Activated T-helper 2 cell treated with anti-CD3 and anti-CD28 coated beads, Interferon-gamma antibody, Interleukin-2, Interleukin-4, amounts not matched to agents 10 μg/mL and 5 μg/mL and 100 μg/mL, durations not matched to agents 14 hours and 24 hours and 36 hours (primary cell): ENCODE measurements around the gene C1orf74. TPM values are rescaled to one million over a fixed set of nuclear protein-coding genes. Genes with fewer than 3 reads are reported as not detected.
A peak's percentile ranks its signal among the peaks of the same experiment; 100 is the strongest.
"Not testable (repeated sequence)": the region's sequence is repeated elsewhere in the genome, so short reads cannot be mapped to it uniquely, and the experiment has no call there.

ENCODE experiments used
- DNase-seq: peaks from one replicate; pipeline ENCODE4 v3.0.0; 2021; ENCODE audit warnings: low spot score
- H3K27ac Mint-ChIP-seq: one replicate; pipeline ENCODE4 v1.8.0; 2021; ENCODE audit warnings: mixed read lengths
- H3K27me3 Mint-ChIP-seq: one replicate; pipeline ENCODE4 v1.8.0; 2021; ENCODE audit warnings: low read depth, mixed read lengths
- H3K36me3 Mint-ChIP-seq: one replicate; pipeline ENCODE4 v1.8.0; 2021; ENCODE audit warnings: low read depth, mixed read lengths
- H3K4me1 Mint-ChIP-seq: one replicate; pipeline ENCODE4 v1.8.0; 2021; ENCODE audit warnings: low read depth, mixed read lengths
- H3K4me3 Mint-ChIP-seq: one replicate; pipeline ENCODE4 v1.8.0; 2021; ENCODE audit warnings: low read depth, mild to moderate bottlenecking, moderate library complexity, mixed read lengths
- H3K9me3 Mint-ChIP-seq: one replicate; pipeline ENCODE4 v1.8.0; 2021; ENCODE audit warnings: mixed read lengths
- intact Hi-C: fragments of 100-400 bp; cut with micrococcal nuclease; formaldehyde crosslinking; loops from one replicate; pipeline ENCODE4 v1.15.1; 2023
- total RNA-seq: library from RNA; stranded (reverse); gene quantifications from 2 replicates; pipeline ENCODE4 v1.2.3, GENCODE V29; 2022

Gene C1orf74
- total RNA-seq, 1 donor from 2014 or later = 3.0 TPM

GRCh38 chr1:209800984-209801834, 16.9 kb upstream of the C1orf74 start:
- Mint-ChIP-seq H3K36me3 (no peaks in the 10 kb centered on the region), H3K4me1 (peaks cover 8% of the 10 kb centered on the region), H3K27me3 (peaks cover 12% of the 10 kb centered on the region), H3K4me3 (no peak overlapping the region), H3K9me3 (no peaks in the 10 kb centered on the region), H3K27ac (no peak overlapping the region)
- no peak for DNase-seq
- intact Hi-C loops = no loop called here

- DNase-seq = no peak
- peaks cover 5% of the 10 kb centered on the region for H3K4me1 Mint-ChIP-seq
- no peak overlapping the region for H3K4me3 Mint-ChIP-seq
- no peak overlapping the region for H3K27ac Mint-ChIP-seq
- peaks cover 17% of the 10 kb centered on the region for H3K27me3 Mint-ChIP-seq
- H3K36me3 Mint-ChIP-seq = no peaks in the 10 kb centered on the region
- no peaks in the 10 kb centered on the region for H3K9me3 Mint-ChIP-seq
- intact Hi-C loops = no loop called here
These were observed 13.8 kb upstream of the C1orf74 start for GRCh38 chr1:209797978-209798639.

DNA sequence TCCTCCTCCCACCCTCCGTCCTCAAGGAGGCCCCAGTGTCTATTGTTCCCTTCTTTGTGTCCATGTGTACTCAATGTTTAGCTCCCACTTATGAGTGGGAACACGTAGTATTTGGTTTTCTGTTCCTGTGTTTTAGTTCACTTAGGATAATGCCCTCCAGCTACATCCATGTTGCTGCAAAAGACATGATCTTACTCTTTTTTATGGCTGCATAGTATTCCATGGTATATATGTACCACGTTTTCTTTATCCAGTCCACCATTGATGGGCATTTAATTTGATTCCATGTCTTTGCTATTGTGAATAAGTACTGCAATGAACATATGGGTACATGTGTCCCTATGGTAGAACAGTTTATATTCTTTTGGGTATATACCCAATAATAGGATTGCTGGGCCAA, 9.4 kb upstream of the C1orf74 start:
- intact Hi-C loops, DNase-seq, H3K9me3 Mint-ChIP-seq, H3K4me3 Mint-ChIP-seq, H3K36me3 Mint-ChIP-seq, H3K27ac Mint-ChIP-seq: not testable (repeated sequence)
- peaks cover 15% of the 10 kb centered on the region for H3K27me3 Mint-ChIP-seq
- peaks cover 17% of the 10 kb centered on the region for H3K4me1 Mint-ChIP-seq

GRCh38 chr1:209791920-209792319, 7.6 kb upstream of the C1orf74 start:
- Mint-ChIP-seq H3K4me1 (peaks cover 22% of the 10 kb centered on the region), H3K4me3 (no peak overlapping the region), H3K36me3 (no peaks in the 10 kb centered on the region), H3K27me3 (peaks cover 13% of the 10 kb centered on the region), H3K9me3 (no peaks in the 10 kb centered on the region), H3K27ac (no peak overlapping the region)
- no peak for DNase-seq
- intact Hi-C loops = no loop called here

- no peak for DNase-seq
- Mint-ChIP-seq H3K9me3 (no peaks in the 10 kb centered on the region), H3K27ac (no peak overlapping the region), H3K27me3 (peaks cover 13% of the 10 kb centered on the region), H3K36me3 (no peaks in the 10 kb centered on the region), H3K4me1 (peaks cover 29% of the 10 kb centered on the region), H3K4me3 (no peak overlapping the region)
- intact Hi-C loops = no loop called here
These were observed 6.2 kb upstream of the C1orf74 start for GRCh38 chr1:209790286-209791193.

GRCh38 chr1:209789245-209789644, 4.9 kb upstream of the C1orf74 start:
- Mint-ChIP-seq H3K9me3 (no peaks in the 10 kb centered on the region), H3K27ac (no peak overlapping the region), H3K4me1 (peaks cover 37% of the 10 kb centered on the region), H3K36me3 (peaks cover 7% of the 10 kb centered on the region), H3K4me3 (no peak overlapping the region), H3K27me3 (peaks cover 7% of the 10 kb centered on the region)
- intact Hi-C loops = no loop called here
- DNase-seq = no peak

GRCh38 chr1:209787551-209787950, 3.2 kb upstream of the C1orf74 start:
- Mint-ChIP-seq H3K27ac (no peak overlapping the region), H3K4me1 (peaks cover 50% of the 10 kb centered on the region), H3K9me3 (no peaks in the 10 kb centered on the region), H3K36me3 (peaks cover 15% of the 10 kb centered on the region), H3K4me3 (no peak overlapping the region), H3K27me3 (no peaks in the 10 kb centered on the region)
- DNase-seq = no peak
- intact Hi-C loops = no loop called here

- H3K27me3 Mint-ChIP-seq = no peaks in the 10 kb centered on the region
- H3K36me3 Mint-ChIP-seq = peaks cover 25% of the 10 kb centered on the region
- H3K4me1 Mint-ChIP-seq = peaks cover 52% of the 10 kb centered on the region
- no peak for DNase-seq
- intact Hi-C loops = no loop called here
- H3K27ac Mint-ChIP-seq = no peak overlapping the region
- no peaks in the 10 kb centered on the region for H3K9me3 Mint-ChIP-seq
- H3K4me3 Mint-ChIP-seq = no peak overlapping the region
These were observed 1.8 kb upstream of the C1orf74 start for GRCh38 chr1:209786146-209786545.

DNA sequence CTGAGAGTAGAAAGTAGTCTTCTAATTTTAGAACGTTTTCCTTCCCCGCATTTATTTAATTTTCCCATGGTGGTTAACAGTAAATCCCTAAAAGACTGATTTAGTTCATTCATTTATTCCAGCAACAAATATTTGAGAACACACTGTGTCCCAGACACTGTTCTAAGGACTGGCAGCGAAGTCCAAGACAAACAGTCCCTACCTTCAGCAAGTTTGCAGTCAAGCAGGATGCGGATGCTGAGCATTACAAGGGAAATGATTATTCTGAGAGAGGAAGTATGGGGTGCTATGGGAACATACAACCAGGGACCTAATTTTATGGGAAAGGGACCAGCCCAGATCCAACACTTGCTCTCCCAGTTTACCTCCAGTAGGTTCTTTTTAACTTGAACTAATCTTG, 1.2 kb upstream of the C1orf74 start:
- no peak for DNase-seq
- H3K36me3 Mint-ChIP-seq = peaks cover 27% of the 10 kb centered on the region
- no peaks in the 10 kb centered on the region for H3K27me3 Mint-ChIP-seq
- H3K4me3 Mint-ChIP-seq = no peak overlapping the region
- no peaks in the 10 kb centered on the region for H3K9me3 Mint-ChIP-seq
- peak overlapping the region; percentile 24 for H3K27ac Mint-ChIP-seq
- peaks cover 52% of the 10 kb centered on the region for H3K4me1 Mint-ChIP-seq
- intact Hi-C loops = no loop called here

GRCh38 chr1:209783386-209783785, 973 bp downstream of the C1orf74 start:
- DNase-seq = no peak
- H3K4me3 Mint-ChIP-seq = peak overlapping the region; percentile 87
- H3K27ac Mint-ChIP-seq = peak overlapping the region; percentile 92
- H3K9me3 Mint-ChIP-seq = no peaks in the 10 kb centered on the region
- intact Hi-C loops = no loop called here
- peaks cover 49% of the 10 kb centered on the region for H3K36me3 Mint-ChIP-seq
- peaks cover 44% of the 10 kb centered on the region for H3K4me1 Mint-ChIP-seq
- H3K27me3 Mint-ChIP-seq = no peaks in the 10 kb centered on the region

DNA sequence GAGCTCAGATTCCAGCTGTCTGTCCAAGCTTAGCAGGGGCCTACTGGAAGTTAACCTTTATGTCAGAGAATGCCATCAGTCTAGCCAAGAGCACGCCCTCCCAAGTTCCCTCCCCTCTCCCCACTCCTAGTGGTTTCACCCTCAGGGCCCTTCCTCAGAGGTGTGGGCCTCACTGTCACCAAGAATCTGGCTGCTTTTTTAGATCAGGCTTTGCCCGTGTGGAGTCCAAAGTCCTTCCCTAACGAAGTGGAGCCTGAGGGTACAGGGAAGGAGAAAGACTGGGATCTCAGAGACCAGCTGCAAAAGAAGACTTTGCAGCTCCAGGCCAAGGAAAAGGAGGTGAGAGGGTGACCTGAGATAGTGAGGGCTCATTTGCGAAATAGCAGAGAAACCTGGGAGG, 4.1 kb downstream of the C1orf74 start:
- H3K4me3 Mint-ChIP-seq = no peak overlapping the region

DNA sequence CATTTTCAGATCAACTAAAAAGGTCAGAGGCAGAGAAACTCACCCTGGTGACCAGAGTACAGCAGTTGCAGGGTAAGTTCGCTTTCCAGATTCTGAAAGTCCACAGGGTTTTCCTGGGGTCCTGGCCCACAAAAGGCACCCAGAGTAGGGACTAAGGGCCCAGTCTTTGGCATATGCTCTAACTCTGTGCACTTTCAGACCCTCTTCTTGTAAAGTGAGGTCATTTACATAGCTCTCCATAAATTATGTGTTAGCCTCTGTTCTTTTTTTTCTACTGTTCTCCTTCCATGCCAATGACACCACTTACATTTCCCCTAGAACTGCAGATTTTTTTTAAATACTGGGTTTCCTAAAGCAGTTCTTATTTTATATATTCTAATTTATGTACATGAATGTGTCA, 6.3 kb downstream of the C1orf74 start:
- DNase-seq = no peak
- peaks cover 64% of the 10 kb centered on the region for H3K36me3 Mint-ChIP-seq
- H3K9me3 Mint-ChIP-seq = no peaks in the 10 kb centered on the region
- peak overlapping the region; percentile 38 for H3K27ac Mint-ChIP-seq
- no peaks in the 10 kb centered on the region for H3K27me3 Mint-ChIP-seq
- no peak overlapping the region for H3K4me3 Mint-ChIP-seq
- peaks cover 40% of the 10 kb centered on the region for H3K4me1 Mint-ChIP-seq
- intact Hi-C loops = no loop called here

More for the DNA sequence above, 4.1 kb downstream of the C1orf74 start:
- H3K9me3 Mint-ChIP-seq = no peaks in the 10 kb centered on the region
- H3K27me3 Mint-ChIP-seq = no peaks in the 10 kb centered on the region
- peak overlapping the region; percentile 71 for H3K27ac Mint-ChIP-seq
- DNase-seq = no peak
- peaks cover 38% of the 10 kb centered on the region for H3K4me1 Mint-ChIP-seq
- peaks cover 74% of the 10 kb centered on the region for H3K36me3 Mint-ChIP-seq
- intact Hi-C loops = no loop called here
